Anterior cingulate cortex (tissue), 58 donors: Measurements from ENCODE around the gene BNIP5.
"Not testable (repeated sequence)": the region's sequence is repeated elsewhere in the genome, so short reads cannot be mapped to it uniquely, and the experiment has no call there.

ENCODE experiments used
- DNase-seq, 58 donors: peaks; one replicate each; lab custom pipeline; 2025; lab: John Stamatoyannopoulos, UW

BNIP5 gene

DNA sequence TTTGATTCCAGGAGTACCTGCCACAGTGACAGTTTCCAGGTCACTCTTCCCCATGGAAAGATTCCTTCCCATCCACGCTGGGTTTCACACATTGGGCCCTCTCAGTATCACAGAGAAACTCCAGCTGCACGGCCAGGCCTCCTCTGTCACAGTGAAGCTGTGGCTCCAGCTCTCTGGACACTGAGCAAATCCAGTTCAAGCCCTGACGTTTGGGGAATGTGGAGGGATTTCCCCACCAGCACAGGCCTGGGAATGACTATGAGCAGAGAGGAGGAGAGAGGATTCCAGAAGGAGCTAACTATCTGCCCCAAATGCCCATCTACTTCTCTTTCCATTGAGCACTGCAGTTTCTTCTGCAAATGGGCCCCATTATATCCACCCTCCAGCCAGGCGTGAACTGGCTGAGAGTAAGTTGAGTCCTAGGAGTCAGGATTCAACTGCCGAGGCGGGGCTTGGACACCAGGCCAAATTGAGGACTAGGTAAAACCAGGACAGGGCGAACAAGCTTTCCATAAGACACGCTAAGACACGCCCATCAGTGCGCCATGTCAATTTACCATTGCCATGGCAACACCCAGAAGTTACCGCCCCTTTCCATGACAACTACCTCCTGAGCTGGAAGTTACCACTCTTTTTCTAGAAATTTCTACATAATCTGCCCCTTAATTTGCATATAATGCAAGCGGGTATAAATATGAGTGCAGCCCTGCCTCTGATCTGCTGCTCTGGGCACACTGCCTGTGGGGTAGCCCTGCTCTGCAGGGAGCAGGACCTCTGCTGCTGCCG, 9.2 kb upstream of the BNIP5 start:
- no peak for DNase-seq

DNA sequence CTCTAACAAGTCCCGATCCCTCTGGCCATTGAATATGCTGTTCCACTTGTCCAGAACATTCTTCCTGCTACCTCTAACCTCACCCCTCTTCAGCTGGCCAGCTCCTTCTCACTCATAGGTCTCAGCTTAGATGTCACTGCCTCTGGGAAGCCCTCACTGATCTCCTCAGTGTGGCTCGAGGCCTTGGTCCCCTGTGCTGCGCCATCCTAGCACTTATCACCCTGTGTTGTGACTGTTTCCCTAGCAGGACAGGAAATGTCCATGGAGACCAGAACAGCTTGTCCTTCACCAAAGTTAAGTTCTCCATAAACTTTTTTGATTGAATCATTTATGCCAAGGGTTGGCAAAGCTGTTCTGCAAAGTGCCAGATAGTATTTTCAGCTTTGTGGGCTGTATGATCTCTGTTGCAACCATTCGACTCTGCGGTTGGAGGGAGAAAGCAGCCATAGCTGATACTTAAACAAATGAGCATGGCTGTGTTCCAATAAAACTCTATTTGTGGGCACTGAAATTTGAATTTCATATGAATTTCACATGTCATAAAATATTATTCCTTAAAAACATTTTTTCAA, 6.5 kb upstream of the BNIP5 start:
- DNase-seq, result no peak

DNA sequence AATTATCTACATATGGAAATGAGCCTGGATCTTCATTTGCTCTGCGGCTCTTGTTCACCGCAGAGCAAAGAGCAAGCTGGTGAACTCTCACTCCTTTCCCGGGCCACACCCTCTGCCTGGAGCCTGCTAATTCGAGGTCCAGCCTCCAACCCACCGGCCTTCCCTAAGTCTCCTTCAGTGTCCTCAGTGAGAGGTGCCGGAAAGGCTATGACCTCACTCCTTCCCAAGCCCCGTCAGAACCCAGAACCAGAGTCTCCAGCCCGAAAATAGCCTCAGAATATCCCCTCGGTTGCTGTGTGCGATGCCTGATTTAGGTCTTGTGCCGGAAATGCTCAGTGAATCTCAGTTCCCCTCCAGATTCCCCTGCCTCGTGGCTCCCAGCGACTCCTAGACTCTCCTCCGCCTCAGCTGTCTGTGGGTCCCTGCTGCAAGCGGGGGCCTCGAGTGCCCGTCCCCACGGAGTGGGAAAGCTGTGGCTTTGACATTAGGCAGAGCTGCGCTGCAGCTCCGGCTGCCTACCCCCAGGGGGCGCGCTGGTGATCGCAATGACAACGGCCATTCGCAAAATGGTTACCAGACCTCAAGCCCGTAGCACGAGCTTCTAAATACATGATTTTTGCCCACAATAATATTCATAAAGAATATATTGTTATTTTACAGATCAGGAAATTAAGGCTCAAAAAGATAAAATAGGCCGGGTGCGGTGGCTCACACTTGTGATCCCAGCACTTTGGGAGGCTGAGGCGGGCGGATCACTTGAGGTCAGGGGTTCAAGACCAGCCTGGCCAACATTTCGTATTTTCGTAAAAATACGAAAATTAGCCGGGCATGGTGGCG, 4.1 kb upstream of the BNIP5 start:
- peak in 46 of 58 donors; percentile 15 to 73 (median 41) for DNase-seq

DNA sequence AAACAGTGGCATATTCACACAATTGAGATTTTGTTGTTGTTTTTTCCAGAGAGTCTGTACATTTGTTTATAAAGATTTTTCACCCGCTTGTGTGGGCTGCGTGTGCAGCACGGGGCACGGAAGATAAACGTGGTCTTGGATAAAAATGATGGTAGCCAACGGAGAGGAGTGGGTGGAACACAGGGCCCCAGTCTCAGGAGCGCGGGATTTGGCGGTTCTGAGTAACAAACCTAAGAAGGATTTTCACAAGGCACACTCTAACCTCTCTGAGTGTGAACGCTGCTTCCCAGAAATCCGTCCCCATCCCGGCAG, 3.6 kb upstream of the BNIP5 start:
- no peak for DNase-seq

DNA sequence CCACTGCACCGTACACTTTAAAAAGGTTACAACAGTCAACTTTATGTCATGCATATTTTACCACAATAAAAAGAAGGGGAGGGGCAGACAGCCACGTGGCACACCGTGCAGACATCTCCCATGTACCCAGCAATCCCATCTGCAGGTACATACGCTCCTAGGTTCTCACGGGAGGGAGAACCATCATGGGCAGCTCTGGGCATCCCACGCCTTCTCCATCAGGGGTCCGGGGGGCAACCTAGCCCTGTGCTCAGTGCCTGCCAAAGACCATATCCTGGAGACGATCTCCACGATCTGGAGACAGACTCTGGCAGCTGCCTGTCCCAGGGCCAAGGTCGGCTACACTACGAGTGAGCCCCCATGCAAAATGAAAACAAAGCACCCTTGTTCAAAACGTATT, 2.5 kb upstream of the BNIP5 start:
- no peak for DNase-seq

DNA sequence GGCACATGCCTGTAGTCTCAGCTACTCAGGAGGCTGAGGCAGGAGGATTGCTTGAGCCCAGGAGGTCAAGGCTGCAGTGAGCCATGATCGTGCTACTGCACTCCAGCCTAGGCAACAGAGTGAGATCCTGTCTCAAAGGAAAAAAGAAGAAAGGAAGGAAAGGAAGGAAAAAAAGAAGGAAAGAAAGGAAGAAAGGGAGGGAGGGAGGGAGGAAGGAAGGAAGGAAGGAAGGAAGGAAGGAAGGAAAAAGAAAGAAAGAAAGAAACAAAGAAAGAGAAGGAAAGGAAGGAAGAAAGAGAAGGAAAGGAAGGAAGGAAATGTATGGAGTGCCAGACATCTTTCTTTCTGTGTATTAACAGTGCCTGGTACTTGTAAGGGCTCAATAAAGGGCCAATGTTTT, 1.5 kb upstream of the BNIP5 start:
- DNase-seq, result not testable (repeated sequence)

DNA sequence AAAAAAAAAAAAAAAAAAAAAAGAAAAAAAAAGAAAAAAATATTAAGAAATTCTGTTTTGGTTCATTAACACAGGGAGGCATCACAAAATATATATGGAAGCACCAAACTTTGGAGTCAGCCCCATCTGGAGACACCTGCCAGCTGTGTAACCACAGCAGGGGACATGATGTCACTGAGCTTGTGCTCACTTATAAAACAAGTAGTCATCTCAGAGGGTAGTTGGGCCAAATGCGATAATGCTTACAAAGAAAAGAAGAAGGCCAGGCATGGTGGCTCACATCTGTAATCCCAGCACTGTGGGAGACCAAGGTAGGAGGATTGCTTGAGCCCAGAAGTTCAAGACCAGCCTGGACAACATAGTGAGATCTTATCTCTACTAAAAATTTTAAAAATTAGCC, 1.1 kb upstream of the BNIP5 start:
- no peak for DNase-seq

DNA sequence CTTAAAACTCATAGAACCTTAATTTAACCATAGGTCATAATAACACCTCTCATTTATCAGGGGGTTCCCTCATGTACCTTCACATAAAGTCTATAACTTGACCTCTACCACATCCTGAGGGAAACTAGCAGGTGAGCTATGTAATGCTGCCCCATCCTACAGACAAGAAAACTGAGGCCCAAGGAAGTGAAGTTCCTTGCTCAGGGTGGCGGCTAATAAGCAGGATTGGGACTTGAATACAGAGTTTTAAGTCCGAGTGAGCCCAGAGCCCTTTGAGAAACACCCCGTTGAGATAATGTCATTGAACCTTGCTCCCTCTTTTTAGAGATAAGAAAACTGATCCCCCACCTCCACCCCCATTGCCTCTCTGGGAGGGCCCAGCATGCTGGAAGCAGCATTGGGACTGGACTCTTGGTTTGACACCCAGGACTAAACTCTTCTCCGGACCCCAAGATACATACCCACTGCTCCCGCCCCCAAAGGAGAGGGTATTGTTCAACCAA, 429 bp downstream of the BNIP5 start:
- no peak for DNase-seq

DNA sequence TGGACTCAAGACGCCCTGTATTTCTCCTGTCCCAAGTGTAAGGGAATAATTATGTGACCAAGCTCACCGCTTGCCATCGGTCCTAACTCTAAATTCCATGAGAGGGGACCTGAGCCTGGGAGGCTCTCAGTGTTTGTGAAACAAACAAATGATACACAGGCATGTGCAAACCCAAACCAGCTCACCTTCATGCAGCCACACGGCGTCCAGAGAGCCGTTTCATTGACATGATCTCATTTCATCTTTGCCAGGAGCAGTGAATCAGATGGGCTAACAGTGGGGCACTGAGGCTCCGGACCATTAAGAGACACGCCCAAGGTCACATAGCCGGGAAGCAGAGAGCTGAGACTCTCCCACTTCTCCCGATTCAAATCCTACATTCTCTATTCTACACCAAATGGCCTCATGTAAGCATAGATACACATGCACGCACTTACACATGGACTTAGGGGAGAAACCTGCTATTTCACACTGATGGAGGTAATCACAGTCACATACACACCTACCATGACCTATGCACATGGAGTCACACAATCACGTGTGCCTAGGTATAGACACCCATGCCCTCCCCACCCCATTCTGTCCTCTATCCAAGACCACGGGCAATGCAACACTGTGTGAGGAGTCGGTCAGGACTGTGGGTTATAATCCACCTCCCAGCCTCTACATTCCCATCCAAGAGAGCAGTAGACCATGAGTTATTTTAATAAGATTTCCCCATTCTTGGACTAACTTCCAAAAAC, 1.1 kb downstream of the BNIP5 start:
- DNase-seq, result no peak

DNA sequence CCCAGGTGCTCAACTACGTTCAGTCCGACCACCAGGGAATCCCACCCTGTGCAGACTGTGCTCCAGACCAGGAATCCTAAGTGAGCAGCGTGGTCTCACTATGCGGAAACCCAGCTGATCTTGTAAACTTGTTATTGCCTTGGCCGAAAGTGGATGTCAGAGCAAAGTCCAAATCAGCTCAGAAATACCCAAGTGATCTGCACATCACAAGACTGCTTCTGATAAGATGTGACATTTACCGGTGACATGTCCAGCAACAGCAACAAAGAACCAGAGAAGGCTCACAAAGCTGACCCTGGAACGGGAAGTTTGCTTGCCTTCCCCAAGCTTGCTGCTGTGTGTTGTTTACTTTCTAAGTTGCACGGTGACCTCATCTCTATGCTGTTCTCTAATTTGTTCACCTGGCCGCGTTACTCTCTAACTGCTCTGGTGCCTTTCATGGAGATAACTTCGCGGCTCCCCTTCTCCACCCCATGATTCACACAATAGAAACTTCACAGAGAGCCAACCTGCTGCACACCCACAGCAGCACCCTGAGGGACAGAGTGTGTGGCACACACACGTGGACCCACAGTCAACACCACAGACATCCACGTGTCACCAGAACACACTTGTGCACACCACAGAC, 1.7 kb downstream of the BNIP5 start:
- DNase-seq, result peak in 1 of 58 donors; percentile 11

DNA sequence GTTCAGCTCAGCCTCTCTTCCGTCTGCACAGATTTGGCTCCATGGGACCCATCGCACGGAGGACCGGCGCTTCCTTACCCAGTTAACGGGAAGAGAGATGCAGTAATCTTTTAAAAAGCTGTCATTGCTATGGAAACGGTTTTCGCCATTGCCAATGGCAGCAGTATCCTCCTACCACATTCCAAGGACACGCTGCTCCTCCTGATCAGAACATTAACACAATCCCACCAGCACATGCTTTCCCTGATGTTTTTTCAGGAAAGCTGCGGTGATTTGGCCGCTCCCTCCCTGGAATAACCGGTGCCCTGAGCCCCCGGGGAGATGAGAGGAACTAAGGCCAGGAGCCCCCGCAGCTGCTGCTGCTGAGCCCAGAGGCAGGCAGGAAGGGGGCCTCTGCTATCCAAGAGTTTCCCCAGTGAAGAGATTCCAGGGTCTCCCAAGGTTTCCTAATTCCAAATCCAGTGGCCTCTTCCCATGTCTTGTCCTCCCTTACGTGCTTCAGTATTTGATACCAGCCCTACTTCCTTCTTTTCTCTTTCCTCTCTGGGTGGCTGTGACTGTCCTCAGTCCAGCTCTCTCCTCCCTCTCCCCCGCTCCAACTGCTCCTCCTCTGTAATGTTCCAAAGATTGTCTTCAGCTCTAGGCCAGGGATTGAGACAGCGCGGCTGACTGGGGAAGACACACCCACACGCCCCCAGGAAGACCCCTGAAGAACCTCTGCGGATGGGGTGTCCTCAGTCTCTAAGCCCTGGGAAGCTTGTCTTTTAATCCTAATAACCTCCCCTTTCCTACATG, 2.6 kb downstream of the BNIP5 start:
- peak in 32 of 58 donors; percentile 8 to 74 (median 40) for DNase-seq

DNA sequence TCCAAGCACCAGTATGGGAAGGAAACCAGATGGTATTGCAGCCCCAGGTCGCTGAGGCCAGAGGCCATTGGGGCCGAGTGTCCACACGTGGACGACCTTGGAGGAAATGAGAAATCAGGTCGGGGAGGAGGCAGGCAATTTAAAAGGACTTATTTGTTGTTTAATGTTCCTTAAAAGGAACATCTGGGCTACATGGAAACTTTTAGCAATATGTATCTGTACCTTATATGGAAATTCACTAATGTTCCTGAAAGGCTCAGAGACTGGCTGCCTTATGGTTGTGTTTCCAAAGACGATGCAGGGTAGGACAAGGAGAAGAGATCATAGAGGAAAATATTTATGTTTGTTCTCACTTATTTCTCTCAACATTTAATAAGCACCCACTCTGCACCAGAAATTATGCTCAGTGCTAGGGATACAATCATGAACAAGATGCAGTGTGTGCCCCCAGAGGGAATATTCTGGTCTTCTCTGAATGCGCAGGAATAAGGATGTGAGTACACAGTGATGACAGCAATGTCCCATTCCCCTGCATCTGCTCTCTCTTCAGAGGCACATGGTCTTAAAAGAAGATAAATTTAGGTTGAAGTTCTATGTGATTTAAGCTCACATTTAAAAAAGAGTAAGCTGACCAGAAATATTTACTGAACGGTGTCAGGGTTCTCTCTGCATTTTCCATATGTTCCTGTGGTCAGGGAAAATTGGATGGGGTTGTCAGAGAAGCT, 3.4 kb downstream of the BNIP5 start:
- DNase-seq, result peak in 1 of 58 donors; percentile 29

DNA sequence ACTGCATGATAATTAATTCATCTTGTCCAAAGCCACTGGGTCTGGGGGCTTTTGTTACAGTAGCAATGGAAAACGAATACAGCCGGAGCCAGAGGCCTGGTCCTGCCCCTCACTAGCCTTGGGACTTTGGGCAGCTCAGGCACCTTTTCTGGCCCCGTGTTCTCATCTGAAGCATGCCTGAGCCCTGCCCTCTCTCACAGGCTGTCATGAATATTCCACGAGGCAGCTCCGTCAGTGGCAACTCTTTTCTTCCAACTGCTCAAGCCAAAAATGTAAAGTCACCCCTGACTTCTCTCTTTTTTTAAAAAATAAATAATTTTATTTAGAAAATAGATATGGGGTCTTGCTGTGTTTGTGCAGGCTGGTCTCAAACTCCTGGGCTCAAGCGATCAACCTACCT, 5.3 kb downstream of the BNIP5 start:
- DNase-seq, result no peak

DNA sequence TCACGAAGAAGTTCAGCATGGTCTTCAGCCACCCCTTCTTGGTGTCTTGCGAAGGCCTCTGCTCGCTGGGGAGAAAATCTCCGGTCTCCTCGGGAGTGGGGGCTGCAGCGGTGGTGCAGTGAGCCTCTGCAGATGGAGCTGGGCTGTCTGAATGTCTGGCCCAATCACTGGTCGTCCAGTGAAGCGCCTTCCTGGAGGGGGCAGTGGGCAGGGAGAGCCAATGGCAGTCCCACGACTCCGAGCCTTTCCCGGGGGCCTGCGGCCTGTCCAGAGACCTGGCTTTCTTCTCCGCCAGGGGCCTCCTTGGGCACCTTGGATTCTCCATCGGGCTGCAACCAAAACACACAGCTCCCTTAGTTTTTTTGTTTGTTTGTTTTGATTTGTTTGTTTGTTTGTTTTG, 6.3 kb downstream of the BNIP5 start:
- DNase-seq, result no peak

DNA sequence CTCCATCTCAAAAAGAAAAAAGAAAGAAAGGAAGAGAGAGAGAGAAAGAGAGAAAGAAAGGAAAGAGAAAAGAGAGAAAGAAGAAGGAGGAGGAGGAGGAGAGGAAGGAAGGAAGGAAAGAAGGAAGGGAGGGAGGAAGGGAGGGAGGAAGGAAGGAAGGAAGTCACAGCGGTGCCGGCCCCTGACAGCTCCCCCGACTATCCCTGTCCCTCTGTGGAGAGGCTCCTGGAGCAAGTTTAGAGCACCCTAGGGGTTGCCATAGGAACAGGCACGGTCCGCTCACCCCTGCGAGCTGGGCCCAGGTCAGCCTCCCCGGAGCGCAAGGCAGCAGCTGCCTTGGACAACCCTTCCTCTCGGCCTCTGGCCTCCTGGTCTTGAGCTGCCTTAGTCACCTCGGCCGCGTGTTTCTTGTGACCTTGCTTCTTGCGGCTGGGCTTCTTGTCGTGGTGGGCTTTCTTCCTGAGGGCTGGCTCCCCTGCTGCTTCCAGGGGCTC, 6.8 kb downstream of the BNIP5 start:
- no peak for DNase-seq

DNA sequence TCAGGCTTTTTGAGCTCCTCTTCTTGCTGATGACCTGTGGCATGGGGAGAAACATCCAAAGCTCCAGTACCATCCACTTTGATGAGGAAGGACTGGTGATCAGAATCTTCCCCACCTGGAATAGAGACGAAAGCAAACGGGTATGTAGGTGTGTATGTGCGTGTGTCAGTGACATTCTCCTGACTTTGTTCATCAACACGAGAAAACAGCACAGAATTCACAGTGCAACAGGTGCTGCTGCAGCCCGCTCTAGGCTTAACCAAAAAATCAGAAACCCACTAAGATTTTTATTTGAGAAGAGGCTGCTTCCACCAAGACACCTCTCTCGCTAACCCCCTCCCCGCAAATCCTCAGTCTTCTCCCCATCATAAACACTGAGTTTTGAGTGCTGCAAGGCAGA, 8.1 kb downstream of the BNIP5 start:
- DNase-seq, result peak in 1 of 58 donors; percentile 7

DNA sequence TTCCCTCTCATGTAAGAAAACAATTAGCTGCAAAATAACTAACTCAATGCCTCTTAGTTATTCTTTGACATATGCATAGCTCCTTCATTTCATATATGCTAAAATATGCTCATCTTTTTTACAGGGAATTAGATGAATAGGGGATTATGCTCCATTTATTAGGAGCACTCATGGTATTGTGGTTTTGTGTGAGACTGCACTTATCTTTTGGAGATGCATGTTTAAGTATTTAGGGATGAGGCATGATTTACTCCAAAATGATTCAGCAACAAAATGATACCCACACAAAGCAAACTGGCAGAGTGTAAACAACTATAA, 8.8 kb downstream of the BNIP5 start:
- DNase-seq, result no peak

DNA sequence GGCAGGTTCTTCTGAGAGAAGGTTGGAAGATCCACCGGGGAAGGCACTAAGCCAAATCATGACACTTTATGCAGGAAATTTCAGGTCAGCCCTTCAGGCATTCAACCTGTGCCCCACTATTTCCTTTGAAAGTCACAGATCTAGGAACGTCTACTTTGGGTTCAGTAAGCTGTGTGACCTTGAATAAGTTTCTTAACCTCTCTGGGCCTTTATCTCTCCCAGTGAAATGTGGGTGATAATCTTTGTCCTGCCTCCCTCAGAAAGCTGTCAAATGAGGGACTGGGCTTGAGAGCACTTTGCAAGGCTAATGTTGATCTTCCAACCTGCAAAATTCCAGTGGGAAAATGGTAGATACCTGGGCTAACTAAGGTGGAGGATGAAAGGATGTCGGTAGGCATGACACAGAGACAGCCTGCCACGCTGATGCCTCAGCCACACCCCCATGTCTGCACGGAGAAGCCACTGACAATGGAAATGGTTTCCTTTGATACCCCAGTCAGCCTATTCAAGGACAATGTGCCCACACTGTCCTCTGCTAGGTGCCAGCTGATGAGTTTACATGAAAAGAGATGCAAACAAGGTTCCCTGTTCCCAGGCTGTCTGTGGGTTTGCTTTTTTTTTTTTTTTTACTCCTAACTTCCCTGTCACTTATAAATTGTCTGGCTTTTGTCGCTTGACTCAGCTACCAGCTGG, 9.3 kb downstream of the BNIP5 start:
- peak in 7 of 58 donors; percentile 9 to 52 (median 14) for DNase-seq
